ENCODE results near the gene DDX60.

DNA sequence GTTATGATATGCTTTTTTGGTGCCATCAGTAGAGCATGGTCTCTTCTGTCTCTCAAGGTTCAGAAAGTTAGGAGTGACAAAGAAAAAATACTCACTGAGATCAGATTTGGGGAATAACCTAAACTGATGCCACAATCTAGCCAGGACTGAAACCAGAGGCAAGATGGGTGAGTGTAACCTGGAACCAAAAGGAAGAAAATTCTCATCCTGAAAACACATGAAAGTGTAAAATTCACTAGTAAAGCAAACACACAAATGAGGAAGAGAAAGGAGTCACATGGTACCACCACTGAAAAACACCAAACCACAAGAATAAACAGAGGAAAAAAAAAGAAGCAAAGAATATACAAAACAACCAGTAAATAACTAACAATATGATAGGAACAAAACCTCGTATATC lies 129.8 kb downstream of the DDX60 start:
- TF ChIP-seq, protein P1, sequence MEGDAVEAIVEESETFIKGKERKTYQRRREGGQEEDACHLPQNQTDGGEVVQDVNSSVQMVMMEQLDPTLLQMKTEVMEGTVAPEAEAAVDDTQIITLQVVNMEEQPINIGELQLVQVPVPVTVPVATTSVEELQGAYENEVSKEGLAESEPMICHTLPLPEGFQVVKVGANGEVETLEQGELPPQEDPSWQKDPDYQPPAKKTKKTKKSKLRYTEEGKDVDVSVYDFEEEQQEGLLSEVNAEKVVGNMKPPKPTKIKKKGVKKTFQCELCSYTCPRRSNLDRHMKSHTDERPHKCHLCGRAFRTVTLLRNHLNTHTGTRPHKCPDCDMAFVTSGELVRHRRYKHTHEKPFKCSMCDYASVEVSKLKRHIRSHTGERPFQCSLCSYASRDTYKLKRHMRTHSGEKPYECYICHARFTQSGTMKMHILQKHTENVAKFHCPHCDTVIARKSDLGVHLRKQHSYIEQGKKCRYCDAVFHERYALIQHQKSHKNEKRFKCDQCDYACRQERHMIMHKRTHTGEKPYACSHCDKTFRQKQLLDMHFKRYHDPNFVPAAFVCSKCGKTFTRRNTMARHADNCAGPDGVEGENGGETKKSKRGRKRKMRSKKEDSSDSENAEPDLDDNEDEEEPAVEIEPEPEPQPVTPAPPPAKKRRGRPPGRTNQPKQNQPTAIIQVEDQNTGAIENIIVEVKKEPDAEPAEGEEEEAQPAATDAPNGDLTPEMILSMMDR (tag by site-specific recombination; IDR thresholded peaks at IDR 0.05), result no peak
- no peak for TF ChIP-seq ZNF311 (tag by site-specific recombination; IDR thresholded peaks at IDR 0.05; ENCODE audit: borderline replicate concordance)
- TF ChIP-seq, protein P2, sequence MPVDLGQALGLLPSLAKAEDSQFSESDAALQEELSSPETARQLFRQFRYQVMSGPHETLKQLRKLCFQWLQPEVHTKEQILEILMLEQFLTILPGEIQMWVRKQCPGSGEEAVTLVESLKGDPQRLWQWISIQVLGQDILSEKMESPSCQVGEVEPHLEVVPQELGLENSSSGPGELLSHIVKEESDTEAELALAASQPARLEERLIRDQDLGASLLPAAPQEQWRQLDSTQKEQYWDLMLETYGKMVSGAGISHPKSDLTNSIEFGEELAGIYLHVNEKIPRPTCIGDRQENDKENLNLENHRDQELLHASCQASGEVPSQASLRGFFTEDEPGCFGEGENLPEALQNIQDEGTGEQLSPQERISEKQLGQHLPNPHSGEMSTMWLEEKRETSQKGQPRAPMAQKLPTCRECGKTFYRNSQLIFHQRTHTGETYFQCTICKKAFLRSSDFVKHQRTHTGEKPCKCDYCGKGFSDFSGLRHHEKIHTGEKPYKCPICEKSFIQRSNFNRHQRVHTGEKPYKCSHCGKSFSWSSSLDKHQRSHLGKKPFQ (tag by site-specific recombination; IDR thresholded peaks at IDR 0.05), result no peak
- TF ChIP-seq, protein P3, sequence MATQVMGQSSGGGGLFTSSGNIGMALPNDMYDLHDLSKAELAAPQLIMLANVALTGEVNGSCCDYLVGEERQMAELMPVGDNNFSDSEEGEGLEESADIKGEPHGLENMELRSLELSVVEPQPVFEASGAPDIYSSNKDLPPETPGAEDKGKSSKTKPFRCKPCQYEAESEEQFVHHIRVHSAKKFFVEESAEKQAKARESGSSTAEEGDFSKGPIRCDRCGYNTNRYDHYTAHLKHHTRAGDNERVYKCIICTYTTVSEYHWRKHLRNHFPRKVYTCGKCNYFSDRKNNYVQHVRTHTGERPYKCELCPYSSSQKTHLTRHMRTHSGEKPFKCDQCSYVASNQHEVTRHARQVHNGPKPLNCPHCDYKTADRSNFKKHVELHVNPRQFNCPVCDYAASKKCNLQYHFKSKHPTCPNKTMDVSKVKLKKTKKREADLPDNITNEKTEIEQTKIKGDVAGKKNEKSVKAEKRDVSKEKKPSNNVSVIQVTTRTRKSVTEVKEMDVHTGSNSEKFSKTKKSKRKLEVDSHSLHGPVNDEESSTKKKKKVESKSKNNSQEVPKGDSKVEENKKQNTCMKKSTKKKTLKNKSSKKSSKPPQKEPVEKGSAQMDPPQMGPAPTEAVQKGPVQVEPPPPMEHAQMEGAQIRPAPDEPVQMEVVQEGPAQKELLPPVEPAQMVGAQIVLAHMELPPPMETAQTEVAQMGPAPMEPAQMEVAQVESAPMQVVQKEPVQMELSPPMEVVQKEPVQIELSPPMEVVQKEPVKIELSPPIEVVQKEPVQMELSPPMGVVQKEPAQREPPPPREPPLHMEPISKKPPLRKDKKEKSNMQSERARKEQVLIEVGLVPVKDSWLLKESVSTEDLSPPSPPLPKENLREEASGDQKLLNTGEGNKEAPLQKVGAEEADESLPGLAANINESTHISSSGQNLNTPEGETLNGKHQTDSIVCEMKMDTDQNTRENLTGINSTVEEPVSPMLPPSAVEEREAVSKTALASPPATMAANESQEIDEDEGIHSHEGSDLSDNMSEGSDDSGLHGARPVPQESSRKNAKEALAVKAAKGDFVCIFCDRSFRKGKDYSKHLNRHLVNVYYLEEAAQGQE (tag by site-specific recombination; IDR thresholded peaks at IDR 0.05), result no peak
